PC-9 (cell line): Measurements from ENCODE around the gene TLDC2. TPM values are rescaled to one million over a fixed set of nuclear protein-coding genes. Genes with fewer than 3 reads are reported as not detected.

Source experiments
- BruUV-seq: library from RNA; stranded (reverse); fragments of 400-500 nt; replicated peaks from 2 replicates; lab custom pipeline; 2021; lab: Mats Ljungman, UMichigan
- CTCF ChIA-PET: fragments of 300-600 bp; sonication (Branson Sonifier 250); formaldehyde crosslinking; loops from one replicate; lab custom pipeline; 2022; ENCODE audit warnings: antibody characterized with exemption; lab: Charles Lee
- POLR2A ChIA-PET: fragments of 300-600 bp; sonication (Branson Sonifier 250); formaldehyde crosslinking; loops from one replicate; lab custom pipeline; 2022; ENCODE audit warnings: antibody characterized with exemption; ENCODE audit not compliant: unreplicated experiment; lab: Charles Lee
- DNase-seq, 2 experiments: peaks; one replicate each; pipeline versions ENCODE4 v3.0.0 to v3.0.0-alpha.2; 2015 to 2022; ENCODE audit warnings: mixed read lengths in 1 of 2
- H2AFZ ChIP-seq: fragments of 200-600 bp; sonication (generic); 2 replicates; pipeline ENCODE4 v1.8.1; 2017; ENCODE audit warnings: antibody characterized with exemption
- H3F3A ChIP-seq: fragments of 200-600 bp; sonication (generic); 2 replicates; pipeline ENCODE4 v1.8.1; 2017; ENCODE audit warnings: antibody characterized with exemption, mild to moderate bottlenecking, low read depth; ENCODE audit not compliant: insufficient read depth
- H3K27ac ChIP-seq: fragments of 200-600 bp; sonication (generic); 2 replicates; pipeline ENCODE4 v1.6.1; 2016; ENCODE audit warnings: mixed run types
- H3K27me3 ChIP-seq: fragments of 200-600 bp; sonication (generic); 2 replicates; pipeline ENCODE4 v1.6.1; 2016; ENCODE audit warnings: low read depth, mixed run types; ENCODE audit not compliant: insufficient read depth
- H3K36me3 ChIP-seq: fragments of 200-600 bp; sonication (generic); 2 replicates; pipeline ENCODE4 v1.6.1; 2016; ENCODE audit warnings: low read depth, mixed run types
- H3K4me1 ChIP-seq: fragments of 200-600 bp; sonication (generic); replicated peaks from 2 replicates; pipeline ENCODE4 v1.6.1; 2016; ENCODE audit warnings: mixed run types; ENCODE audit not compliant: insufficient read depth
- H3K4me2 ChIP-seq: fragments of 200-600 bp; sonication (generic); 2 replicates; pipeline ENCODE4 v1.6.1; 2017; ENCODE audit warnings: mixed run types
- H3K4me3 ChIP-seq: fragments of 200-600 bp; sonication (generic); 2 replicates; pipeline ENCODE4 v1.6.1; 2016; ENCODE audit warnings: mixed run types
- H3K79me2 ChIP-seq: fragments of 200-600 bp; sonication (generic); 2 replicates; pipeline ENCODE4 v1.6.1; 2017; ENCODE audit warnings: low read depth, mixed run types
- H3K9me2 ChIP-seq: fragments of 200-600 bp; sonication (generic); 2 replicates; pipeline ENCODE4 v1.8.1; 2017; ENCODE audit warnings: mild to moderate bottlenecking; ENCODE audit not compliant: insufficient read depth
- H3K9me3 ChIP-seq: fragments of 200-600 bp; sonication (generic); 2 replicates; pipeline ENCODE4 v1.8.1; 2016; ENCODE audit warnings: low read depth; ENCODE audit not compliant: insufficient read depth
- H4K20me1 ChIP-seq: fragments of 200-600 bp; sonication (generic); 2 replicates; pipeline ENCODE4 v1.8.1; 2017; ENCODE audit not compliant: insufficient read depth
- EZH2 ChIP-seq: fragments of 200-600 bp; sonication (generic); IDR thresholded peaks from 2 replicates; pipeline ENCODE4 v1.8.0; 2017; ENCODE audit warnings: antibody characterized with exemption, low read depth
- intact Hi-C: fragments of 100-400 bp; cut with micrococcal nuclease; formaldehyde crosslinking; loops from one replicate; pipeline ENCODE4 v1.10.0; 2022; ENCODE audit not compliant: unreplicated experiment
- total RNA-seq: library from RNA; stranded (reverse); gene quantifications from 2 replicates; pipeline ENCODE4 v1.2.3, GENCODE V29; 2021
- TF ChIP-seq, protein P1 (sequence below): fragments of 200-600 bp; sonication (generic); conservative IDR thresholded peaks from 2 replicates; pipeline ENCODE4 v1.6.1; 2017; ENCODE audit warnings: mixed run types, antibody characterized with exemption, mild to moderate bottlenecking, moderate library complexity

The TLDC2 gene
- total RNA-seq, 1 experiment from 2014 or later: not detected

DNA sequence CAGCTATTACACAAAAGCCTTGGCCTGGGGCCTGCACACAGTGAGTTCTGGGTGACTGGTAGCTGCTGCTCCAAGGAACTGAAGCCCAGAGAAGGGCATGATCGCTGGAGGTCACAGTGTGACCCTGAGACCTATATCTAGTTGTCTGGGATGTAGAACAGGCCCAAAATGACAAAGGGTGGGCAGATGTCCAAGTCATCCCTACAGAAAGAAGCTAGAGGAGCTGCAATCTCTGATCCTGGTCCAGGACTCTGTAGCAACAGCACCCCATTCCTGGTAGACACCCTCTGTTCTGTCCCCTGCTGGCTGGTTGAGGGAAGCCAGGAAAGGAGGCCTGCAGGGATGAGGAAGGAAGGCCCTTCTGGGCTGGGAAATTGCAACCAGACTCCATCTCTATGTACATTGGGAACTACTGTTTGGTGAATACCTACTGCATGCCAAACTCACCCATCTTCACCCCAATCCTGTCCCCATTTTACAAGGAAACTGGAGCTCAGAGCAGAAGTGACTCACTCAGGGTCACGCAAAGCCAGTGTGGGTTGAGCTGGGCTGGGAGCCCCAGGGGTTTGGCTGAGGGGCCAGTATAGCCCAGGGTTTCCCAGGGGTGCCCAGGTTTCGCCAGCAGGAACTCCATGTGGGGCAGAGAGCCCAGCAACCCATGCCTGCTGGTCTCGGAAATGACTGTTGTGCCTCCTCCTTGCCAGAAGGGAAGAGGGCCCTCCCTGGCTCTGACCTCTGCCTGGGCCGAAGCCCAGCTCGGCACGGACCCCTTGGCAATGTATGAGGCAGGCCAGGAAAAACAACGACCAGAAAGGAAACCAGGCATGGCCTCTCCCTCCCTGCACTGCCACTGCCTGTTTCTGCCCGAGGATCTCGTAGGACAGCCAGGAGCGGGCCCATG lies 44.9 kb upstream of the TLDC2 start:
- TF ChIP-seq, protein P1, sequence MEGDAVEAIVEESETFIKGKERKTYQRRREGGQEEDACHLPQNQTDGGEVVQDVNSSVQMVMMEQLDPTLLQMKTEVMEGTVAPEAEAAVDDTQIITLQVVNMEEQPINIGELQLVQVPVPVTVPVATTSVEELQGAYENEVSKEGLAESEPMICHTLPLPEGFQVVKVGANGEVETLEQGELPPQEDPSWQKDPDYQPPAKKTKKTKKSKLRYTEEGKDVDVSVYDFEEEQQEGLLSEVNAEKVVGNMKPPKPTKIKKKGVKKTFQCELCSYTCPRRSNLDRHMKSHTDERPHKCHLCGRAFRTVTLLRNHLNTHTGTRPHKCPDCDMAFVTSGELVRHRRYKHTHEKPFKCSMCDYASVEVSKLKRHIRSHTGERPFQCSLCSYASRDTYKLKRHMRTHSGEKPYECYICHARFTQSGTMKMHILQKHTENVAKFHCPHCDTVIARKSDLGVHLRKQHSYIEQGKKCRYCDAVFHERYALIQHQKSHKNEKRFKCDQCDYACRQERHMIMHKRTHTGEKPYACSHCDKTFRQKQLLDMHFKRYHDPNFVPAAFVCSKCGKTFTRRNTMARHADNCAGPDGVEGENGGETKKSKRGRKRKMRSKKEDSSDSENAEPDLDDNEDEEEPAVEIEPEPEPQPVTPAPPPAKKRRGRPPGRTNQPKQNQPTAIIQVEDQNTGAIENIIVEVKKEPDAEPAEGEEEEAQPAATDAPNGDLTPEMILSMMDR: no peak; the same call in 1 of the 2 replicates
- no peak for TF ChIP-seq EZH2
- Histone ChIP-seq H3K27me3 (no peaks in the 10 kb centered on the region), H3F3A (no peaks in the 10 kb centered on the region), H3K4me1 (peaks cover 12% of the 10 kb centered on the region), H3K27ac (no peak overlapping the region), H2AFZ (no peak overlapping the region), H3K36me3 (no peaks in the 10 kb centered on the region), H3K79me2 (no peaks in the 10 kb centered on the region), H3K9me2 (no peaks in the 10 kb centered on the region), H4K20me1 (no peaks in the 10 kb centered on the region), H3K4me3 (no peak overlapping the region), H3K4me2 (no peak overlapping the region), H3K9me3 (no peaks in the 10 kb centered on the region)
- no TSS peak for BruUV-seq
- CTCF ChIA-PET: interaction anchor here (0.9 kb wide), 2 partner anchors 22 to 57 kb away, joined by 3 to 7 read pairs; partner anchors contain the start of gene DSN1
- intact Hi-C loops: no loop called here
- POLR2A ChIA-PET: no interaction called here
- peak in 1 of 2 experiments; percentile 40 for DNase-seq

DNA sequence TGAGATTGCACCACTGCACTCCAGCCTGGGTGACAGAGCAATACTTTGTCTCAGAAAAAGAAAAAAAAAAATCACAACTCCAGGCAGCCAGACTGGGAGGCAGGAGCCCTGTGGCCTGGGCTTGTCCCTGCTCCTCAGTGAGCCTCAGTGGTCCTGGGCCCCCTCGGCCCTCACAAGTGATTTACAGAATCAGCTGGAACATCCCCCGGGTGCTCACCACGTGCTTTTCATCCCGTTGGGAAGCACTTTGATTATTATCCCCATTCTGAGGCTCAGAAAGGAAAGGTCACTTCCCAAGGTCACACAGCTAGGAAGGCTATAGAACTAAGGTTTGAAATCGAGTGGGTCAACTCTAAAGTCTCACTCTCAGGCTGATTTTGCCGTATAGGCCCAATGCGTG lies 43.1 kb upstream of the TLDC2 start:
- no peaks in the 10 kb centered on the region for H3K9me2 ChIP-seq
- H3K4me2 ChIP-seq: no peak overlapping the region
- no peak for DNase-seq
- H3K4me3 ChIP-seq: no peak overlapping the region
- H3K79me2 ChIP-seq: no peaks in the 10 kb centered on the region
- no peaks in the 10 kb centered on the region for H3F3A ChIP-seq
- H4K20me1 ChIP-seq: no peaks in the 10 kb centered on the region
- no TSS peak for BruUV-seq
- no peak overlapping the region for H2AFZ ChIP-seq
- peaks cover 18% of the 10 kb centered on the region for H3K4me1 ChIP-seq
- intact Hi-C loops: no loop called here
- no peak for TF ChIP-seq EZH2
- TF ChIP-seq, protein P1: no peak
- no peaks in the 10 kb centered on the region for H3K36me3 ChIP-seq
- no peaks in the 10 kb centered on the region for H3K9me3 ChIP-seq
- no peak overlapping the region for H3K27ac ChIP-seq
- no peaks in the 10 kb centered on the region for H3K27me3 ChIP-seq
- POLR2A ChIA-PET: no interaction called here
- CTCF ChIA-PET: no interaction called here

DNA sequence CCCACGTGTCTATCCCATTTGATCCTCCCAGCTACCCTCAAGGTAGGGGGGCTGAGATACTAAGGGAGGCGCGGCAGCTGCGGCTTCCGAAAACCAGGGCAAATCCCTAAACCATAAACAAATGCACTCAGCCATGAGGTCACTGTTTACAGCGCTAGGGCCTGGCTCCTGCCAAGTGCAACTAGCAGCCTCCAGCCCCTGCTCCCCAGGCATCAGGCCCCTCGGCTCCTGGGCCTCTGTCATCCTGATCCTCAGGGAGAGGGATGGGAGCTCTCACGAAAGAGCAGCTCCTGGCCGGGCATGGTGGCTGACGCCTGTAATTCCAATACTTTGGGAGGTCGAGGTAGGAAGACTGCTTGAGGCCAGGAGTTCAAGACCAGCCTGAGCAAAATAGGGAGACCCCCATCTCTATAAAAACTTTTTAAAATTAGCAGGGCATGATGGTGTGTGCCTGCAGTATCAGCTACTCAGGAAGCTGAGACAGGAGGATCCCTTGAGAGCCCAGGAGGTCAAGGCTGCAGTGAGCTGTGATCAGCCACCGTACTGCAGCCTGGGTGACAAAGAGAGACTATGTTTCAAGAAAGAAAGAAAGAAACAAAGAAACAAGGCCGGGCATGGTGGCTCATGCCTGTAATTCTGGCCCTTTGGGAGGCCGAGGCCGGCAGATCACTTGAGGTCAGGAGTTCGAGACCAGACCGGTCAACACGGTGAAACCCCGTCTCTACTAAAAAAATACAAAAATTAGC lies 42.5 kb upstream of the TLDC2 start:
- Histone ChIP-seq H4K20me1 (no peaks in the 10 kb centered on the region), H3K79me2 (no peaks in the 10 kb centered on the region), H3K27me3 (no peaks in the 10 kb centered on the region), H3K36me3 (no peaks in the 10 kb centered on the region), H3F3A (no peaks in the 10 kb centered on the region), H2AFZ (no peak overlapping the region), H3K4me1 (peaks cover 18% of the 10 kb centered on the region), H3K9me3 (no peaks in the 10 kb centered on the region), H3K27ac (no peak overlapping the region), H3K9me2 (no peaks in the 10 kb centered on the region), H3K4me3 (no peak overlapping the region), H3K4me2 (no peak overlapping the region)
- ChIA-PET POLR2A (interaction anchor here (0.6 kb wide), 1 partner anchor 20 kb away, joined by 20 read pairs; no protein-coding TSS in a partner anchor), CTCF (interaction anchor here (0.9 kb wide), 1 partner anchor 14 kb away, joined by 8 read pairs; no protein-coding TSS in a partner anchor)
- no peak for DNase-seq
- no TSS peak for BruUV-seq
- TF ChIP-seq, protein P1: no peak
- no peak for TF ChIP-seq EZH2
- intact Hi-C loops: no loop called here
